Muscle layer of colon (tissue), 2 donors: ENCODE results near the gene DNAJC5.

Source experiments
- H3K27ac ChIP-seq: one replicate; pipeline ENCODE4 v1.7.0; 2013; ENCODE audit warnings: low read depth, mild to moderate bottlenecking, low read length, moderate library complexity
- H3K27me3 ChIP-seq, 2 donors: one replicate each; pipeline ENCODE4 v1.7.0; 2013; ENCODE audit warnings: low read length in 2 of 2, mild to moderate bottlenecking in 2 of 2; ENCODE audit not compliant: insufficient read depth in 2 of 2, control insufficient read depth in 1 of 2
- H3K36me3 ChIP-seq: one replicate; pipeline ENCODE4 v1.7.0; 2013; ENCODE audit warnings: mild to moderate bottlenecking, low read length; ENCODE audit not compliant: insufficient read depth
- H3K4me1 ChIP-seq: one replicate; pipeline ENCODE4 v1.7.0; 2013; ENCODE audit warnings: mild to moderate bottlenecking, low read length; ENCODE audit not compliant: insufficient read depth
- H3K4me3 ChIP-seq, 2 donors: one replicate each; pipeline ENCODE4 v1.7.0; 2013; ENCODE audit warnings: low read length in 2 of 2, low read depth in 1 of 2, mild to moderate bottlenecking in 1 of 2, moderate library complexity in 1 of 2
- H3K9ac ChIP-seq: one replicate; pipeline ENCODE4 v1.7.0; 2013; ENCODE audit warnings: low read length
- H3K9me3 ChIP-seq: one replicate; pipeline ENCODE4 v1.7.0; 2013; ENCODE audit warnings: mild to moderate bottlenecking, low read length
- donor health status: abdominal sarcoma.
- donor health status: Adenocarcinoma of cecum.

DNAJC5 gene

DNA sequence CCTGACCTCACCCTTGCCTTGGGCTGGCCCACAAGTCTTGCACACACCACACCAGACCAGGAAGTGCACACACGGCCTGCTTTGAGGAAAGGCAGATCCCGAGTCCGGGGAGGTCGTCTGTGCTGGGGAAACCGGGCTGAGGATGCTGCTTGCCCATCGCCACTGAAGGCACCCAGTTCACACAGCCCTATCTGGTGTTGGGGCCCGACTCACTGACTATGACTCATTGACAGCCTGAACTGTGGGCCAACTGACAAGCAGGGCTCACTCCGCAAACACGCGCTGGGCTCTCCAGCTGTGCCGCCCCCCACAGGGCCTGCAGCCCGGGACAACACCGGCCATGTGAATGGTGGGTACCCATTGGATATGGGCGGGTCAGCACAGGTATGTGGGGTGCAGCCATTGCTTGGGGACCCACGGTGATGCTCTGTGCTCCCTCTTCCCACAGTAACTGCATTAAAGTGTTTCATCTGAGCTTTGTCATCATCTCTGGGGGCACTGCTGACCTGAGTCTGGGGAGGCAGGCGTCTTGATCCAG is 82.9 kb downstream of the DNAJC5 start:
- Histone ChIP-seq H3K9ac (no peak overlapping the region), H3K4me3 (no peak overlapping the region), H3K9me3 (no peaks in the 10 kb centered on the region), H3K27ac (no peak overlapping the region), H3K36me3 (peaks cover 4% of the 10 kb centered on the region), H3K27me3 (peaks cover 0 to 13% of the 10 kb centered on the region in 2 donors), H3K4me1 (peaks cover 25% of the 10 kb centered on the region)

DNA sequence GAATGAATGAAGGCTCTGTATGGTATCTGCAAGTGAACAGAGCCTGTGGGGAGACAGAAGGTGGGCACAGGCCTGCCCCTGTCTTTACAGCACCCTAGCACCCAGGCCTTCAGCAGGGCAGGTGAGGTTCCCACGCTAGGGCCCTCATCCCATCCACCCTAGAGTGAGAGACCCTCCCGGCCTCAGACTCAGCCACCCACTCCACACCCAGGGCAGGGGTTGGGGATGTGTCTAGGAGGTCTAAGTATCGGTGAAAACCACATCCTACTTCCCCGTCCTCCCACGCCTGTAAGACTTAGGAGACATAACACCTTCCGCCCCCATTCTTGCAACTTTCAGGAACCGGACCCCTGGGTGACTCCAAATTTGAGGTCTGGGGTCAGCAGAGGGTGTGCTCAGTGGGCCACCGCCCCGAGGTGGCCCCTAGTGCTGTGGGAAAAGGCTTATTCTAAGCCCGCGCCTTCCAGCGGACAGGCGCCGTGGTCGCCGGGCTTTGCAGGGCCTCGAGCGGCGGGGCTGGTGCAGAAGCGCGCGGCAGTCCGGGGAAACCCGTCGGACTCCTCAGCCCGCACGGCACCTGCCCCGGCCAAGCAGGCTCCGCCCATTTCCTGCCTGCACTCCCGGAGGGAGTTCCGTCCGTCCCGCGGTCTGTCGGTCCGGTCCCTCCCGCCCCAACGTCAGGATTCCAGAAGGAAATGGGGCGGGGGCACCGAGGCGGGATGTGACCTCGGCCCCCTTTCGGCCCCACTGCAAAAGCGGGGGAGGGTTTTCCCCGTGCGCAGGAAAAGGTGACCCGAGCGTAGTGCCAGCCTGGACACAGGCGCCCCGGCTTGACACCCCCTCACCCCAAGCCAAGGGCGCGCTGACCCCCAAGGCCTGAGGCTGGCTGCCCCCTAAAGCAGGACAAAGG is 83.6 kb downstream of the DNAJC5 start:
- Histone ChIP-seq H3K9me3 (no peaks in the 10 kb centered on the region), H3K36me3 (peaks cover 9% of the 10 kb centered on the region), H3K27me3 (peaks cover 0 to 13% of the 10 kb centered on the region in 2 donors), H3K27ac (no peak overlapping the region), H3K4me1 (peaks cover 29% of the 10 kb centered on the region), H3K9ac (no peak overlapping the region), H3K4me3 (peak overlapping the region; percentile 38 to 47)

DNA sequence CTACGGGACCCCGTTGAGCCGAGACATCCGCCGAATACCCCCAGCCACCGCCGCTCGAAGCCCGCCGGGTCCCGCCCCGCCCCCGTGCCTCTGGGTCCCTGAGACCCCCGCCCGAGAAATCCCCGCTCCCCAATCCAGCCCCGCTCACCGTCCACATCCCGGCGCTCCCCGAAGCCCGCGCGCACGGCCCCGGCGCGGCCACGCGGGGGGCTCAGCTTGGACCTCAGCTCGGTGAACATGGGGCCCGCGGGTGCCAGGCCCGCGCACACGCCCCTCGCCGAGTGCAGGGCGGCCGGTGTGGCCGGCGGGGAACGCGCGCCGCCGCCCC is 84.3 kb downstream of the DNAJC5 start:
- H3K4me1 ChIP-seq = peaks cover 29% of the 10 kb centered on the region
- H3K27me3 ChIP-seq = peaks cover 0 to 13% of the 10 kb centered on the region in 2 donors
- peaks cover 14% of the 10 kb centered on the region for H3K36me3 ChIP-seq
- no peaks in the 10 kb centered on the region for H3K9me3 ChIP-seq
- H3K27ac ChIP-seq = no peak overlapping the region
- H3K4me3 ChIP-seq = peak overlapping the region; percentile 38 to 47
- H3K9ac ChIP-seq = no peak overlapping the region

DNA sequence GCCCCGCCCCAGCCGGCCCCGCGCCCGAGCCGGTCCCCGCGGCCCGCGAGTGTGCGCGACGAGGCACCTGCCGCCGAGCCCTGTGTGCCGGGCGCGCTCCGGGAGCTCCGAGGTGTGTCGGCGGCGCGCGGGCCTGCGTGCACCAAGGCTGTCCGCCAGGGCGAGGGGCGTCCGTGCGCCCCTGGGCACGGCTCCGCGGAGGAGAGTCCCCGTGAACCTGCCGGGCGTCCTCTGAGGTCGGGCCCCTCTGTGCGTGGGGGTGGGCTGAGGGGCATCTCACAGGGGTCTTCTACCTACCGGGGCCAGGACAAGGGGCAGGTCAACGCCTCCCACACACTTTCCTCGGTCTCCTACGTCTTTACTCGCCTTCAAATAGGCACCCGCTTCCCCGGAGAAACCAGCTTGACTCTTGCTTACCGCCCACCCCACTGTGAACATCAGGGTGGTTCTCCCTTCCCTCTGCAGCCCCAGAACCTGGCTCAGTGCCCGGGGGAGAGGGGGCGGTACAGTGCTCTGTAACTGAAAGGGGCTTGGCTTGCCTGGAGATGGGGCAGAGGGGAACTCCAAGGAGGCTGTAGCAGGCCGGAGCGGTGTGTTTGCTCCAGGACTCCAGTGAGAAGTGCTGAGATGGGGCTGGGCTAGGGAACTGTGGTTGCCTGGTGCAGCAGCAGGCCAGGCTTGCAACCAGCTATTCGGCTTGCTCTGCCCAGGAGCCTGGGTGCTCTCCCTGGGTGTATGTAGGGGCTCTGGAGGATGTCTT is 84.8 kb downstream of the DNAJC5 start, which contains the start of gene SAMD10:
Gene SAMD10 (minus strand): TSS at position 86 of the 760 bp plus-strand sequence. CDS start 175 bp downstream, outside the sequence.
- no peaks in the 10 kb centered on the region for H3K9me3 ChIP-seq
- peaks cover 0 to 13% of the 10 kb centered on the region in 2 donors for H3K27me3 ChIP-seq
- H3K27ac ChIP-seq = peak within 1 kb of the TSS; percentile 3
- H3K36me3 ChIP-seq = peaks cover 18% of the 10 kb centered on the region
- H3K4me3 ChIP-seq = peak within 1 kb of the TSS; percentile 47 to 83
- no peak within 1 kb of the TSS for H3K9ac ChIP-seq
- peaks cover 29% of the 10 kb centered on the region for H3K4me1 ChIP-seq

GRCh38 chr20:63980317-63980805 is 85.4 kb downstream of the DNAJC5 start:
- H3K27ac ChIP-seq = peak overlapping the region; percentile 3

GRCh38 chr20:63980806-63981728 is 86.1 kb downstream of the DNAJC5 start, which contains the start of gene PRPF6:
TSS of gene PRPF6 (plus strand) at chr20:63981132. CDS start at chr20:63981246, 114 bp downstream.
- H3K4me3 ChIP-seq = peak within 1 kb of the TSS; percentile 83 to 91
- H3K9me3 ChIP-seq = no peaks in the 10 kb centered on the region
- peaks cover 0 to 13% of the 10 kb centered on the region in 2 donors for H3K27me3 ChIP-seq
- H3K4me1 ChIP-seq = peaks cover 29% of the 10 kb centered on the region
- H3K27ac ChIP-seq = peak within 1 kb of the TSS; percentile 77
- H3K9ac ChIP-seq = peak within 1 kb of the TSS; percentile 86
- peaks cover 31% of the 10 kb centered on the region for H3K36me3 ChIP-seq

More at GRCh38 chr20:63980317-63980805, 85.4 kb downstream of the DNAJC5 start:
- Histone ChIP-seq H3K4me3 (peak overlapping the region in 1 of 2 donors; percentile 83), H3K36me3 (peaks cover 24% of the 10 kb centered on the region), H3K9ac (no peak overlapping the region), H3K4me1 (peaks cover 29% of the 10 kb centered on the region), H3K27me3 (peaks cover 0 to 13% of the 10 kb centered on the region in 2 donors), H3K9me3 (no peaks in the 10 kb centered on the region)

- H3K4me3 ChIP-seq = no peak overlapping the region
- no peak overlapping the region for H3K27ac ChIP-seq
- peaks cover 29% of the 10 kb centered on the region for H3K4me1 ChIP-seq
- H3K9ac ChIP-seq = no peak overlapping the region
- H3K36me3 ChIP-seq = peaks cover 46% of the 10 kb centered on the region
- peaks cover 0 to 12% of the 10 kb centered on the region in 2 donors for H3K27me3 ChIP-seq
- no peaks in the 10 kb centered on the region for H3K9me3 ChIP-seq
Observed at GRCh38 chr20:63982937-63983336, 88.0 kb downstream of the DNAJC5 start.
